SK-N-SH (cell line): ENCODE data around the gene CATSPERD.

ENCODE experiments used
- CTCF ChIP-seq: fragments of 200-600 bp; sonication (generic); IDR thresholded peaks from 2 replicates; pipeline ENCODE4 v1.6.1; 2017; ENCODE audit warnings: antibody characterized with exemption, mild to moderate bottlenecking, moderate library complexity
- PBX3 ChIP-seq: IDR thresholded peaks from 2 replicates; pipeline ENCODE4; 2012

- TF ChIP-seq CTCF (no peak), PBX3 (no peak)
These were observed 44.2 kb upstream of the CATSPERD start for GRCh38 chr19:5676105-5676771.
